HG03378 (cell line): ENCODE data around the gene PTPN14.

Experiments
- ATAC-seq: cut with Tn5 transposase; IDR thresholded peaks from one replicate; pipeline ENCODE4 v1.9.1; 2021; ENCODE audit warnings: mild to moderate bottlenecking, moderate library complexity; ENCODE audit not compliant: unreplicated experiment

The PTPN14 gene

DNA sequence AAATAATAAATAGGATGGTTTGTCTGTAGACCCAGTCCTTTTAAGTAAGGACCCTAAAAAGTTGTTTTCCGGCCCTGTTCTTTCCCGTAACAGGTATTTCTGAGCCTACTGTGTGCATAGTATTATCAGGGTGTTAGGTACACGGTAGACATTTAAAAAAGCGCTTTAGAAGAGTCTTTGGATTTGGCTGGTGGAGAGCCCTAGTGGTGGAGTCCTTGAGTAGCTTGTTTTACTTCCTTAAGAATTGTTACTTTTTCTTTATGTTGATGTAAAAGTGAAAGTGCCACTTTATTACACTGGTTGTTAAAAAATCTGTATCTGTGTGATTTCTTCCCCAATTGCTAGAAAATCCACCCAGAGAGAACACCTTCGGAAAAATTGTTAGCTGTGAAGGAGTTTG, 233.7 kb downstream of the PTPN14 start:
- ATAC-seq: no peak

DNA sequence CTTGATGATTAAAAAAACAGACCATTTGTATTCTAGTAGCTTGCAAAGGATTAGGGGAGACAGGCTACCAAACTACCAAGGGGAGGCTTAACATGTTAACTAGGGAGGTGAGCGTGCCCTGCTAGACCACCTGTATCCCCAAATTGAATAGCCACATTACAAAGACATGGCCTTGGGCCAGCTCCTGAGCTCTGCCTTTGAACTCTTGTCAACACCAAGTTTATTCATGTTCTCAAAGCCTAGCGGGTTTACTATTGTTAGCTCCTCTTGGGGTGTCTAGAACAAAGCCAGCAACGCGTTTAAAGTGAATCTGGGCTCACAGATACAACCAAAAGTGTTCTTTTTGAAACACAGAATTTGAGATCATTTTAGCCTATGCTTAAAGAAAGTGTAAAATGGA, 234.1 kb downstream of the PTPN14 start:
- no peak for ATAC-seq

DNA sequence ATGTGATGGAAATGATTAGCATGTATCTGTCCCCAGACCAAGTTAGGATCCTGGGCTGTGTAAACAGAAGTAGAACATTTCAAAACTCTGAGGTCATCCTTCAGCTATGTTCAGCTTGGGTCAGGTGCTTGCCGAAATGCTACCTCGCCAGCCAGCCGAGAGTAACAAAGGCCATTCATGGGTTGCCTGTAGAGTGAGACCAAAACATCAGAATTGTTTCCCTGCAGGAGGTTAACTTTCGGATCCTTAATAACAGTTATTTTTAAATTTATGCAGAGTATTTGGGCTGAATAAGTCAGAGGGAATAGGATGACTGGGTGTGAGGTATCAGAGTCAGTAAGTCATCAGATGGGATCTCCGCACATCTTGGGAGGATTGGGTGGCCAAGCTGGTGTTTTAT, 234.8 kb downstream of the PTPN14 start:
- ATAC-seq: no peak

DNA sequence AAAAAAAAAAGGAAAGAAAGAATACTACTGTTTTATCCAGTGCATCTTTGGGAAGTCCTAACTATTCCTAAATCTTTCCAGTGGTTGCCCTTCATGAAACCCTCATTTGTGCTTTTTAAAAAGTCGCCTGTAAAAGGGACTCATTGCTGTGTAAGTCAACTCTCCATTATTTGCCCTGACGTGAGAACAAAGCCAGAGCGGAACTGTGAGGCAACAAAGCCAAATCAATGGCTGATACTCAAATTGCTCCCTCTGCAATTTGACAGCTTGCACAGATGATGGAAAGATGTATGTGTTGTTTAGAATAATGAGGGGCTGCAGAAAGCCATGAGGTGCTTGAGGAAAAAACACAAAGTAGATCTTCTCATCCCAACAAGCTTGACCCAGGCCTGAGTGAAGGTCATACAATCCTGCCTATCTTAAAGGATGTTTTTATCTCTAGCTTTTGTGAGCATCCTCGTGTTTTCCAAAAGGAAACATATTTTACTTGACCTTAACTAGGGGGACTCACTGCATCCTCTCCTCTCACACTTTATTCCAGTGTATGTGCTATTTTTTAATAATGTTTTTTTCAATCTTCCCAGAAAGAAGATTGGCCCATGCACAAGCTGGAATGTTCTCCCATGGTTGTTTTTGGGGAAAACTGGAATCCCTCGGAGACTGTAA, 237.1 kb downstream of the PTPN14 start:
- ATAC-seq: no peak

DNA sequence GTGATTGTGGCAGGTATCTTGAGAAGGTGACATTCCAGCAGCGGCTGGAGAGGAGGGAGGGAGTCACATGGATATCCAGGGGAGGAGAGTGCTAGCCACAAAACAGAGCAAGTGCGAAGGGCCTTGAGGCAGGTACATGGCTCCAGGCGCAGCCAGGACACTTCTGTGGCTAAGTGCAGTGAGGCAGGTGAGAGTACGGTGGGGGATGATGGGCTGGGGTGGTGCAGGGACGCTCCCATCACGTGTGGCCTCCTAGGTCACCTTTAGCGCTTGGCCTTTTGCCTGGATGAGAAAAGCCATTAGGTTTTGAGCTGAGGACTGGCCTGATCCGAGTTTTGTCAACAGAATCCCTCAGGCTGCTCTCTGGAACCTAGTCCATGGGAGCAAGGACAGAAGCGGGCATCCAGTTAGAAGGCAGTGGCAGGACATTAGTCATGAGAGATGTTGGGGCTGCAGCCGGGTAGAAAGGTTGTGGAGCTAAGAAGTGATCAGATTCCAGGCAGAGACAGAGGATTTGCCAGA, 238.8 kb downstream of the PTPN14 start:
- ATAC-seq: no peak

DNA sequence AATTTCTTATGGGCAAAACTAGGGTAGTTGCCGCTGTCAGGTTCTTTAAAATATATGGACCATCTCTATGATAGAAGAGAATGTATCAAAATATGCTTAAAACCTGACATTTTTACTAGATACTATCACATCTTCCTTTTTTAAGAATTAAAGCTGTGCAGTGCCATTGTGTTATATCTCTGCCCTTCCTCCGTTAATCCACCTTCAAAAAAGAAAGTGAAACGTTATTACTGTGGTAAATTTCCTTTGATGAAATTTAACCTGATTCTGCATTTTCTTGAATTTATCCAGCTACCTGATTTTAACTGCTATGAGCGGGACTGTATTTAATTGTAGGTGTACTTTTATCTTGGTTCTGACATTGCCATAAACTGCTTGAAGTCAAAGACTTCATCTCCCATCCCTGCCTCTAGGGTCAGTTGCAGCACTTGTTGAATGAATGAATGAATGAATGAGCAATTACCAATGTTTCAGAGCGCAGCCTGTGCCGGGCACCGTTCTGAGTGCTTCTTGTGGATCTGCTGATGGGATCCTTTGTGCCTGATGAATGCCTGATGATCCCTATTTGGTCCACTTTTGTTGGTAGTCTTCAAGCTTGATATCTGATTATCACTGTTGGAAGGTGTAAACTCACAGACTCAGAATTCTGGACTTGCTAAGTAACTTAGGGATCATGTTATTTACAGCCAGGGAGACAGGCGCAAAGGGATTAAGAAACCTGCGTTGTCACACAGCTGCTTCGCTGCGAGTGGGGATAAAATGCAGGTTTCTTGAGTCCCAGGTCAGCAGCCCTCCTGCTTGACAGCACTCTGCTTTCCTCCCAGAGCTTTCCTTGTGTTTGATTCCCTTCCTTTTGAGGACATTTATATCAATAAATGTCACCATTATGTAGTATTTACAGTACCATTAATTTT, 240.4 kb downstream of the PTPN14 start:
- no peak for ATAC-seq

DNA sequence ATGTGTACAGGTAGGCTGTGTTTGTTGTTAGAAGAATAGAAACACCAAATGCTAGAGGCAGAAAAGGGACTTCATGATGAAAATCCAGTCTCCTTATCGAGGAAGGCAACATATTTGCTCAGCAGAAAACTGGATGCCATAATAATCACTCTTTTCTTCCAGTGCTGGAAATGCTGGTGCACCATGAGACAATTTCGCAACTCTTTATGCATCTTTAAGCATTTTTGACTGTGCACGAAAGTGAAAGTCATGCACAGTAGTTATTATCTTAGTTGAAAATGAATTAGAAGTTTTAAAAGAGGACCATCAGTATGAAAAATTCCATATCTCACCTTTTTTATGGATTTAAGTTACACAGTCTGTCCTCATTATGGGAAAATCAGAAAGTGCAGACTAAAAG, 241.4 kb downstream of the PTPN14 start:
- no peak for ATAC-seq

DNA sequence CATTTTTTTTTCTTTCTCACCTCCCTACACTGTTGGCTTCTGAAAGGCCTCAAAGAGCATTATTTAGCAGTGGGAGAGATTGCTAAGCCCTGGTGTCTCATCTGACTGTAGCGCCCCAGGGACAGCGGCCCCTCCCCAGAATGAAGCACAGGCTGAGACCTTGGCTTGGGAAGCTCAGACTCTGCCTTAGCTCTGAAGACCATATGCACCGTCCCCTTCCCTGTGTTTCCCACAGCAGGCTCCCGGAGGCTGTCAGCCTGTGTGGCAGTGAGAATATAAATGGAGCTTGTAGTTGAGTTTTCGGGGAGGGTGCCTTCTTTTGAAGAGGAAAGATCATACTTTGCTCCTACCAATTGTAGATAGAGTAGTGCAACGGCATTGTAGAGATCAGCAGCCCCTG, 245.1 kb downstream of the PTPN14 start:
- no peak for ATAC-seq

DNA sequence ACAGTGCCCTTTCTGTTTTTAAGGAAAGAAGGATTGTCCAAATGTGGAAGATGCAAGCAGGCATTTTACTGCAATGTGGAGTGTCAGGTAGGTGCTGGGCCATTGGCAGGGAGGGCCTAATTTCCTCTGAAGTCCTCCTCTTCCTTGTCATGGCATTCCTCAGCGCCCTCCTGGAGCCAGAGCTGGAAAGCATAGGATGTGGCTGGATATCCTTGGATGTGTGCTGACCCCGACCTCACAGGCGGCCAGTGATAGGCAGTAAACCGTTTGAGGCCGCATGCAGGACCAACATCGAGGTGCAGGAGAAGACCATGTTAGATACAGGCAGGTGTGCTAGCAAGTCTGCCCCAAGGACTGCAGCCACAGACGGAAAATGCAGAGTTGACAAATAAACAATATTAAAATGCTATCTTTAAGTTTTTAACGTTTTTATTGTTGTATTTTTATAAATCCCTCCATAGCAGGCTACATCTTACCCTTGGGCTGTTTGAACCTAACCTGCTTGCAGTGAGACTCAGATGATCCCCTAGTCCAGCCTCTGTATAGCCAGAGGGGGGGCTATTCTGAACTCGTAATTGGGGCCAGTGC, 246.1 kb downstream of the PTPN14 start:
- ATAC-seq: no peak

DNA sequence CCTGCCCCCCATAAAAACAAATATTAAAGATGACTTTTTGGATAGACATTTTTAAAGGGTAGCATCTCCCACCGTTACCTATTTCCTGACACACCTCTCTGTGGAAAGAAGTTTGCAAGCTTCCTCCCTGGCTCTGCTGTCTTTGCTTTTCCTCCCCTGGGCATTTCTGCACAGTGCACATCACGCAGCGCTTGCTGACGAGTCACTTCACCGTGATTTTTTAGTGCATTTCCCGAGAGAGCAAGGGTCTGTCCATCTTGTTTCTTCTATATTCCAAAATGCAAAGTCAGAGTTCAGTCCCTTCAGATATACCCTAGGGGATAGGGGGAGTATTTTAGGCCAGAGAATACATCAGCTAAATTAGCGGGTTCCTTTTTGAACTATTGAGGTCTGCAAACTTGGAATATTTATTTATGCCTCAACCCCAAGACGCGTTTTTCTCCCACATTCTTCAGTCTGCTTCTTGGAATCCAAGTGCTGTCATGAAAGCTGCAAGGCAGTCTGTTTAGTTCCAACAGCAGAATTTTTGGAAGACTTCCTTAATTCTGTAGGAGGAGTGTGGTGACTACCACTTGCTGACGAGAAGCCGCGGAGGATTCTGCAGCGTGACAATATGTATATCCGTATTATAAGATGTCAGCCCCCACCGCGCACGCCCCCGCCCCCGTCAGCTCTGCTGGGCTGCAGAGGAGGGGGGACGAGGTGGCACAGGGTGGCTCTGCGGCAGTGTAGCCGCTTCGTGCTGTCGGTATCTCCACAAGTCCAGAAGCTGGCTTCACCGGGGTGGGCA, 248.1 kb downstream of the PTPN14 start:
- ATAC-seq: no peak

DNA sequence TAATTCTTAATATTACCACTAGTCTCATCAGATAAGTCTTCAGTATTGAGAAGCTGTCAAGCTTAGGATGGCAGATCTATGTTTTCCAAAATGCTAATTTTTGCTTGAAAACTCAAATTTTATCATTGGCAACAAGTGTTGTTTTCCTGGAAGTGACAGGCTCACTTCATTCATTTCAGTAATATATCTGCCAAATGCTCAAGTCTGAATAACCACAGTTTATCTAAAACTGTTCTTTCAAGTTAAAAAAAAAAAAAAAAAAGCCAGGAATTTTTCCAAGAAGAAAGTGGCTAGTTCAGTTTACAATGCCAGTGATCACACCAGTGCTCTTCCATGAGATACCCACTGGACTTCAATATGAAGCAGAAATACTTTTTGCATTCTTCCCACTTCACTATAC, 249.9 kb downstream of the PTPN14 start:
- ATAC-seq: no peak

DNA sequence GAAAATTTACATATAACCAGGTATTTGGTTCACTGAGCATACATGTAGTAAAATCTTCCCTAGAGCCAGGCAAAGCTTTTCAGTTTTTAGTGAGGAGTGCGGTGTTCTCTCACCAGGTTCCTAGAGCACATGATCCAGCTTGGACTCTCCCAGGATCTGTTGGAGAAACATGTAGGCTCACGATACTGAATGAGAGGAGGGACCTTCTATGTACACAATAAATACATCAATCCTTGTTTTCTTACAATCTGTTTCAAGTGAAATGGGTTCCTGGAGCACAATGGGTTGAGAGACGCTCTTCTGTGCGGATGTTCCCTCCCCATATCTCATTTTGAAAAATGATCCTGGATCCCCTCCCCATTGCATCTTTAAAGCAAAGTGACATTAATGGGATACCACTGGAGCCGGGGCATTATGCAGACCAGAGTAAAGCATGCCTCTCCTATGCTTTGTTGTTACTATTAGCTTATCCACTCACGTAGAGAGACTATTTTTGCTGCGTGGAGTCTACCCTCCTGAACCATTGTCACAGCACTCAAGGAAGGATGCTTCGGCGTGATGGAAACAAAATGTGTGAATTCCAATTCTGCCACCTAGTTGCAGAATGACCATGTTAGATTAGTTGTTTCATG, 251.1 kb downstream of the PTPN14 start:
- ATAC-seq: no peak
